HL-60/S4 treated with phorbol 12-myristate 13-acetate at 8.2 ng/mL for 4 days and 3 days (cell line): Measurements from ENCODE around the gene MGAT4B.

Experiments
- in situ Hi-C: fragments of 300-500 bp; cut with MboI; formaldehyde crosslinking; loops from 2 replicates; pipeline ENCODE4 v1.15.0; 2022; ENCODE audit warnings: low sequenced_read_pairs

MGAT4B gene

DNA sequence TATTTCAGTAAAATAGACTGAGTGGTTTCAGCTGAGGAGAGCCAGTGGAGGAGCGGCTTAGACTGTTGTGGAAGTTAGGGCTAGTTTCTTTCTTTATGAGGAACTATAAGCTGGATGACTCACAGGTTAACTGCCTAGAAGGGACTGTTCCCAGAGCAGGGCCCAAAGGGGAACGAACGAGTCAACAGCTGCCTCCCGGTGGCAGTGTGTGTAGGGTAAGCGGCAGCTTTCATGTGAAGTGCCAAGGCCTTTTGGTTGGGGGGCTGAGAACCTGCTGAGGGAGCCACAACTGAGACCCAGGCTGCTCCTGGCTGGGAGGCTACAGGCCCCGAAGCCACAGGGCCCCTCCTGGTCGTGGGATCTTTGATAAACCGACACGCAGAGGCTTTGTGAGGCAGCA, 21.0 kb upstream of the MGAT4B start:
- in situ Hi-C loops = no loop called here

GRCh38 chr5:179825655-179826182, 19.1 kb upstream of the MGAT4B start:
- in situ Hi-C loops = no loop called here

DNA sequence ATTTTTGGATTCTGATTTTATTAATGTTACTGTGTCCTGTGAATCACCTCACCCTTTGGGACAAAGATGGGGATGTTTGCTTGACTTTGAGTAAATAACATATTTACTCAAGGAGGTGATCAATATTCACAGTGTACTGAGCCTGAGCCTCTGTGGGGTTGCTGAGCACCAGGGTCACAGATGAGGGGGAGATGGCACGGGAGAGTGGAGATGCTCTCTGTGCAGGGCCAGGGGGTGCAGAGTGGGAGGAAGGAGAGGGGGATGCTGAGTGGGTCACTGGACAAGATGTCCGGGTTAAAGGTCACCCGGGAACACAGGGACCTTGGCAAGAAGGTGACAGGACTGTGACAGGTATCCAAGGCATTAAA, 18.1 kb upstream of the MGAT4B start:
- in situ Hi-C loops = no loop called here

DNA sequence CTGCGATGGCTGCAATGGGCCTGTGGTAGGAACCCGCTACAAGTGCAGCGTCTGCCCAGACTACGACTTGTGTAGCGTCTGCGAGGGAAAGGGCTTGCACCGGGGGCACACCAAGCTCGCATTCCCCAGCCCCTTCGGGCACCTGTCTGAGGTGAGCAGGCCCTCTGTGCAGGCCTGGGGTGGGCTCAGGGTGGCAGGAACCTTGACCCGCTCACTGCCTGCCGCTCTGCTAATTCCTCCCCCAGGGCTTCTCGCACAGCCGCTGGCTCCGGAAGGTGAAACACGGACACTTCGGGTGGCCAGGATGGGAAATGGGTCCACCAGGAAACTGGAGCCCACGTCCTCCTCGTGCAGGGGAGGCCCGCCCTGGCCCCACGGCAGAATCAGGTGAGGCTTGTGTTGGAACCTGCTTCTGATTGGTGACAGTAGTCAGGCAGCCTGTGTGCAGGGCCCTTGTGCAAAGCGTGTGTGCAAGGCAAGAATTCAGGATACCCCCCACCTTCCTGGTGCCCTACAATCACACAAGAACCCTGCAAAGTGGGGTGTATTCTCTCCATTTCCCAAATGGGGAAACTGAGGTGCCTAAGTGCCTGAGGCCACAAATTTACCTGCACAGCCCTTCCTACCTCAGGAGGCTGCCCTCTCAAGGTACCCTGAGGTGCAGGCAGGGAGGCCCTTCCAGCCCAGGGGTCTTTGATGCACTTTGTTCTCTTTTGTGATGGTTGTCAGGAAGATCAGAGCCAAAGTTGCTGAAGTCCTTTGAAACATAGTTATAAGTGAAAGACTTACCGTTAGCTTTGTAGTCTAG, 17.5 kb upstream of the MGAT4B start:
- in situ Hi-C loops = no loop called here

DNA sequence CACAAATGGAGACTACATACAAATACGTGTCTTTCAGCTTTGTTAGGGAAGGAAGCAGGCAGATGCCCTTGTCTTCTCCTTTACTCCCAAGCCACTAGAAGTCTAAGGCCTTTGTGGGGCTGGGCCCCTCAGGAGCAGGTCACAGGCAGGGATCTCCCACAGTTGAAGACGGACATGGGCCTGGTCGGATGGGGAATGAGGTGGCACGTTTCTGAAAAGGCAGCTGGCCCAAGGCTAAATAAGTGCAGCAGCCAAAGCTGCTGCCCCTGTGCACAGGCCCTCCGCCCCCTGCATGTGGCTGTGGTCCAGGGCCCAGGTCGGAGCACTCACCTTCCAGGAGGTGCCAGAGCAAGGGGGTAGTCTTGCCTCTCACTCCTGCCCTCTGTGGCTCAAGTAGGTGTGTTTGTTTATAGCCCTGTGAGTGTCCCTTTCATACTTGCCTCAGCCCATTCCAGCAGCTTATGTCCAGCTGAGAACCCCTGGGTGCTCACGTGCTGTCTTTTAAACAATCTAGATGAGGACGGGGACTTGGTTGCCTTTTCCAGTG, 15.9 kb upstream of the MGAT4B start:
- in situ Hi-C loops = no loop called here

DNA sequence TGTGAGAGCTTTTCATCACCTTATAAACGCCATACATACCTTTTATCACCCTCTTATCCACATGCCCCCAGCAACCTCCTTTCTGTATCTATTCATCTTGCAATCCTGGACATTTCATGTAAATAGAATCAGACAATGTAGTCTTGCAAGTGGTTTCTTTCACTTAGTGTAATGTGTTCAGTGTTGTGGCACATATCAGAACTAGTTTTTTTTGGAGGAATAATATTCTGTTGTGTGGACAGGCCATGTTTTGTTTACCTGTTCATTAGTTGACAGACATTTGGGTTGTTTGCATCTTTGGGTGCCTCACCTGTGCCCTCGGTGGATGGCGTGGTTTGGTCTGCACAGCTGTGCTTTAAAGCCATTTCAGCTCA, 15.4 kb upstream of the MGAT4B start:
- in situ Hi-C loops = no loop called here

DNA sequence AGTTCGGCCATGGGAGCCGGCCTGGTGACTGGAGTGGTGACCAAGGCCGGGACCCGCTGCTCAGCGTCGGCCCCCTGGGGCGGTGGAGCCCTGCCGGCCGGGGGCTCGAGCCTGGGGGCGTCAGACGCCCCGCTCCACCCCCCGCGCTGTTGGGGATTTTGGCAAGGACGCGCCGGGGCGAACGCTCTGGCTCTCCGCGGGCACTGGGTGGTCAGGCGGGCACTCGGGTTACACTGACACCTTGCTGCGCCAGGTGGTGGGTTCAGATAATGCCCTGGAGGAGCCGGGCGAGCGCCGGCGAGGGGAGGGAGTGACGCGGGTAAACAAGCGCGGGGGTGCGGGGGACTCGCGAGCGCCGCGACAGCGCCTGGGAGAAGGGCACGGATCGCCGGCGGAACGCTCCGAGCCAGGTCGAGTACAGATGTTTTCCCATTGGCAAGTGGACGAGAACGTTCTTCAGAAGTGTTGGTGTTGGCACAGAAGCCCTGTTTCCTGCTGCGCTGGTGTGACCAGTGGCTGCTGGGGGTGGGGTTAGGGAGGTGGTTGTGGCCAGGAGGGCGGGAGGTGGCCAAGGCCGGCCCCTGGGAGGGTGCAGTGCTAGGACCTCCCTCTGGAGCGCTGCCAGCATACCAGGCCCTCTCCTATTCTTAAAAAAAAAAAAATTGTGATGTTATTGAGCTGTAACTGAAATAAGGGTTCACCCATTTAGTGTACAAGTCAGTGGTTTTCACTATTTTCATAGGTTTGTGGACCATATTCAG, 14.8 kb upstream of the MGAT4B start:
- in situ Hi-C loops = no loop called here

DNA sequence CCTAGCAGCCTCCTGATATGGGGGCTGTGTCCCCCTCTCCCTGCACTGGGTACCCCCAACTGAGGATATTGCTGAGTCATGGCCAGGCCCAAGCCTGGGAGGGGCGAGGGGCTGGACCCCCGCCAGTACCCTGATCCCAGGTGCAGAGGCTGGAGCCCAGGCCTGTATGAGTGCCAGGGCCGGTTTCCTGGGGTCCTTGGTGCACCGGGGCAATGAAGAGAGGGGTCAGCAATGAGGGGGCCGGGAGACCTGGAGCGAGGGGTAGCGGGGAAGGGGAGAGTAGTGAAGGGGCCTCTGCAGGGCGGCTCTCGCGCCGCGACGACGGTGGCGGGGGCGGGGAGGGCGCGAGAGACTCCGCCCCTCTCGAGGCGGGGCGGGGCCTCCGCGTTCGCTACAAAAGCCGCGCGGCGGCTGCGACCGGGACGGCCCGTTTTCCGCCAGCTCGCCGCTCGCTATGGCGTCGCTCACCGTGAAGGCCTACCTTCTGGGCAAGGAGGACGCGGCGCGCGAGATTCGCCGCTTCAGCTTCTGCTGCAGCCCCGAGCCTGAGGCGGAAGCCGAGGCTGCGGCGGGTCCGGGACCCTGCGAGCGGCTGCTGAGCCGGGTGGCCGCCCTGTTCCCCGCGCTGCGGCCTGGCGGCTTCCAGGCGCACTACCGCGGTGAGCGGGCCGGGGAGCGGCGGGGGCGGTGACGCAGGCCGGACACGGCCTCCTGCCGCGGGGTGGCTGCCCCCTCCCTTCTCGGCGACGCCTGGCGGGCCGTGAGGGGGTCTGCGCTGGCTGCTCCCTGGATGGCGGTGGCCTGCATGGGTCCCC, 14.0 kb upstream of the MGAT4B start, which contains the start of gene SQSTM1:
Gene SQSTM1, plus strand, starts transcription at position 423 of the 815 bp plus-strand sequence. Its CDS starts 32 bp downstream, at position 455.
- in situ Hi-C loops = no loop called here

GRCh38 chr5:179820127-179820482, 13.4 kb upstream of the MGAT4B start:
- in situ Hi-C loops = no loop called here

GRCh38 chr5:179819296-179820126, 12.8 kb upstream of the MGAT4B start:
- in situ Hi-C loops = no loop called here

- in situ Hi-C loops = no loop called here
These were observed 12.2 kb upstream of the MGAT4B start for GRCh38 chr5:179818746-179819295.

- in situ Hi-C loops = no loop called here
These were observed 11.5 kb upstream of the MGAT4B start for GRCh38 chr5:179817890-179818745.

DNA sequence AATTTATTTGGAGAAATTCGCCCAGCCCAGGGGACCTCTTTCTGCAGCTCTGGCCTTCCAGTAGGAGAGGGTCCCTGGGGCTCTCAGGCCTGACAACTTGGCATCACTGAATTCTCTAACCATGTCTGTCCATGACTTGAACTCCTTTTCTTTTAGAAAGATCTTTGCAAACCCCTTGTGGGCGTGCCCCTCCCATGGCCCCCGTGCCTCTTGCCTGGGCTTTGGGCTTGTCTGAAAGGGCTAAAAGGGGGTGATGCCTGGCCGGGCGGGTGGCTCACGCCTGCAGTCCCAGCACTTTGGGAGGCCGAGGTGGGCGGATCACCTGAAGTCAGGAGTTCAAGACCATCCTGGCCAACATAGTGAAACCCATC, 10.8 kb upstream of the MGAT4B start:
- in situ Hi-C loops = no loop called here

DNA sequence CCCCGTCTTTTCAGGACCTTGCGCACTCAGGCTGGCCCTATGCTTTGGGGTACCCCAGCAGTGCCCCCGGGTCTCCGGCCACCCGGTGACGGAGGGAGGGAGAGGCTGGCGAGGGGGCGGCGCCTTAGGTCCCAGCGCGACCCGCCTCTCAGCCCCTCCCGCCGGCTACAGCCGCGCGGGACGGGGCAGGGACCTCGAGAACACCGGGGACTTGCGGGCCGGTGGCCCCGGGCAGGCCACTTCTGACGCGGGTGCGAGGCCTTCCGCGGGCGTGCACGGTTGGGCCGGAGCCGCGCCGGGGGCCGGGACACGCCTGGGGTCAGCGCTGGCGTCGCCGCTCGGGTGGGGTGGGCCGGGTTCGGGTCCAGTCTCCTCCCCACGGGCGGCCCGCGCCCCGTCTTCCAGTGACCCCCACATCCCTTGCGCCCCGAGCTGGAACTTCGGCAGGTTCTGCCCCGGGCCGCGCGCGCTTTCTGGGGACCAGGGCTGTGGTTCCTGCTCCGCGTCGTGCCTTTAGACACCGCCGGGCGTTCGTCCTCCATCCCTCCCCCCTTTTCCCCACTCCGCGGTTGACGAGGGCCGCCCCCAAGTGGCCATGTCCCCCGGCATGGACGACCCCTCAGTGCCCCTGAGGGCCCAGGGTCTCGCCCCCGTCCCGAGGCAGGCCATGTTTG, 10.3 kb upstream of the MGAT4B start:
- in situ Hi-C loops = no loop called here

DNA sequence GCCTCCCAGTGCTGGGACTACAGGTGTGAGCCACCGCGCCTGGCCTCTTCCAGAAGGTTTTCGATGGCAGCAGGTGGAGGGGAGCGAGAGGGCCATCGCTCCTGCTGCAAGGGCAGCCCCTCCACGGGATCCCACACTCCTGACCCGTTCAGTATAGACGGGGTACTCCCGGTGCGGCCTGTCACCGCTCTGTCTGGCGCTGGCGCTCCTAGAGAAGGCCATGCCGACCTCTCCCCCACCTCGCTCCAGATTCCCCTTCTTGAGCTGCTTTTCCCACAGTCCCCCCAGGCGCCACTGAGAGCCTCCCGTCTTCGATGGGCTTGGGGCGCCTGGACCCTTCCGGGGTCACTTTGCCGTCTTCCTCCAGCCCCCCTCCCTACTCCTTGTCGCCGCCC, 9.7 kb upstream of the MGAT4B start:
- in situ Hi-C loops = no loop called here

- in situ Hi-C loops = no loop called here
These were observed 9.0 kb upstream of the MGAT4B start for GRCh38 chr5:179815491-179816249.

DNA sequence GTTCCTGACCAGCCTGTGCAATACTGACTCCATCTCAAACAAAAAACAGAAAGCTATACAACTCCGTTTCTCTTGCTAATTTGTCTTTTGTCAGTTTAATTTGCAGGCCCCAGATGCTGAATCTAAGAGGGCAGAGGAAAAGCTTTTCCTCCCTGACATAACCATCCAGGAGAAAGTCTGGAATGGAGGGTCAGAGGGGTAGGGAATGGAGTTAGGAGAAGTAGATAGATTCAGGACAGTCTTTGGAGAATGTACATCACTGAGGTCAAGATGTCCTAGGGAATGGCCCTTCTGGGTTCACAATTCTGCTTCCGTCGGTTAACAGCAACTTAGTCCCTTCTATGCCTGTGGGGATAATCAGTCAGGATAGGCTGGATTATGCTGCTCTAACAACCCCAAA, 7.4 kb upstream of the MGAT4B start:
- in situ Hi-C loops = no loop called here
